ENCODE data around the gene MANSC4. TPM values are rescaled to one million over a fixed set of nuclear protein-coding genes. Genes with fewer than 3 reads are reported as not detected.

The MANSC4 gene
- total and polyA plus RNA-seq, 11 donors: not detected

DNA sequence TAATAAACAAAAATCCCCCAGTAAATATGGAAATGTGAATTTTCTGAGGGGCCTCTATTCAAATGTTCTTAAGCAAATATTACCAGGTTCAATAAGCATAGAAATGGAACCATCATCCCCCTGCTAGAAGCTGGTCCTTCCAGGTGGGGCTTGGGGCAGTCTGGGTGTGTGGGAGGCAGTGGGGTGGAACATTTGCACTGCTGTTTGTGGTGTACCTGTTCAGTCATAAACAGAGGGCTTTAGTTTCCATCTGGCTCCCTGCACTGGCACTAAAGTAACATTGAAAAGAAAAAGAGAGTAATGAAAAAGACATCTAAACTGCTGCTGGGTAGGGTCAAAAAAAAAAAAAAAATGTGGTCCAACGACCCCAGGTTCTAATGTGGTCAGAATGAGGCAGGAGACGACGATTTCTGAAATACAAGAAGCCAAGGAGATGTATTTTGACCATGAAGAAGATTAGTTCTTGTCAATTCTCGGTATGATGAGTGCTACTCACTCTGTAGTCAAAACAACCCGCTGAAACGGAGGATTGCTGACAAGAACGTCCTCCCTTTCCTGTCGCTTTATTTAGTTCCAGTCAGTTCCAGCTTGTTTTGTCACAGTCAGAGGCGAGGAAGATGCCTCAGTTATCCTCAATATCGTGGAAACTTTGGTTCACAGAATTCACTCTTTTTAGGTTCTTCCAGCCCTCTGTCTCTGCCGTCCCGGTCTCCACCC, 44.2 kb upstream of the MANSC4 start:
- WGBS, 4 donors: 39 to 56% (median 45%) methylated on average over 12 of the region's 12 CpGs
- H3K4me3 ChIP-seq: no peak overlapping the region
- H3K27ac ChIP-seq: no peak overlapping the region
- intact Hi-C loops (cut with DNase I): loop anchor here in 9 of 10 donors (5.0 to 10.0 kb wide), 5 partner anchors 79 to 121 kb away; no protein-coding TSS in a partner anchor
- H3K9me3 ChIP-seq: no peaks in the 10 kb centered on the region
- H3K27me3 ChIP-seq: peaks cover 0 to 4% (median 0%) of the 10 kb centered on the region in 9 donors
- H3K36me3 ChIP-seq: no peaks in the 10 kb centered on the region
- H3K4me1 ChIP-seq: peaks cover 0 to 16% (median 0%) of the 10 kb centered on the region in 12 donors
- ATAC-seq (no peak), DNase-seq (no peak)
- no peak for TF ChIP-seq POLR2A (IDR thresholded peaks at IDR 0.05)
- TF ChIP-seq, protein P1, sequence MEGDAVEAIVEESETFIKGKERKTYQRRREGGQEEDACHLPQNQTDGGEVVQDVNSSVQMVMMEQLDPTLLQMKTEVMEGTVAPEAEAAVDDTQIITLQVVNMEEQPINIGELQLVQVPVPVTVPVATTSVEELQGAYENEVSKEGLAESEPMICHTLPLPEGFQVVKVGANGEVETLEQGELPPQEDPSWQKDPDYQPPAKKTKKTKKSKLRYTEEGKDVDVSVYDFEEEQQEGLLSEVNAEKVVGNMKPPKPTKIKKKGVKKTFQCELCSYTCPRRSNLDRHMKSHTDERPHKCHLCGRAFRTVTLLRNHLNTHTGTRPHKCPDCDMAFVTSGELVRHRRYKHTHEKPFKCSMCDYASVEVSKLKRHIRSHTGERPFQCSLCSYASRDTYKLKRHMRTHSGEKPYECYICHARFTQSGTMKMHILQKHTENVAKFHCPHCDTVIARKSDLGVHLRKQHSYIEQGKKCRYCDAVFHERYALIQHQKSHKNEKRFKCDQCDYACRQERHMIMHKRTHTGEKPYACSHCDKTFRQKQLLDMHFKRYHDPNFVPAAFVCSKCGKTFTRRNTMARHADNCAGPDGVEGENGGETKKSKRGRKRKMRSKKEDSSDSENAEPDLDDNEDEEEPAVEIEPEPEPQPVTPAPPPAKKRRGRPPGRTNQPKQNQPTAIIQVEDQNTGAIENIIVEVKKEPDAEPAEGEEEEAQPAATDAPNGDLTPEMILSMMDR (IDR thresholded peaks at IDR 0.05): no peak

DNA sequence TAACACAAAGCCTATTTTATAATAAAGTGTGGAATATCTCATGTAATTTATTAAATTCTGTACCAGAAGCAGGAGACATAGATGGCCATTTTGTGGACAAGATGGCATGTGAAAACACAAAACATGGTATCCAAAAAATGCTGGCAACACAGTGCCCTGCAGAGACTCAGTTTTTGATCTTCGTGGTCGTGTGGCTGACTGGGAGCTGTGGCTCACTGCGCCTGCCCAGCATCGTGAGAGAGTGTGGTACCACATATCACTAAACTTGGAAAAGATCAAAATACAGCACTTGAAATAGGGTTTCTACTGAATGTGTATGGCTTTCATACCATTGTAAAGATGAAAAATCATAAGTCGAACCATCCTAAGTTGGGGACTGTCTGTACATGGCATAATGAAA, 43.0 kb upstream of the MANSC4 start:
- TF ChIP-seq POLR2A (IDR thresholded peaks at IDR 0.05): no peak
- TF ChIP-seq, protein P1 (IDR thresholded peaks at IDR 0.05): no peak
- Histone ChIP-seq H3K27ac (no peak overlapping the region), H3K4me3 (no peak overlapping the region), H3K27me3 (peaks cover 0 to 4% (median 0%) of the 10 kb centered on the region in 9 donors), H3K36me3 (no peaks in the 10 kb centered on the region), H3K4me1 (peaks cover 0 to 16% (median 0%) of the 10 kb centered on the region in 12 donors), H3K9me3 (no peaks in the 10 kb centered on the region)
- ATAC-seq (no peak), DNase-seq (no peak)
- 93 to 97% (median 96%) methylated on average over 5 of the region's 5 CpGs for WGBS, 4 donors
- intact Hi-C loops (cut with DNase I): loop anchor here in 9 of 10 donors (5.0 to 10.0 kb wide), 5 partner anchors 78 to 122 kb away; no protein-coding TSS in a partner anchor

DNA sequence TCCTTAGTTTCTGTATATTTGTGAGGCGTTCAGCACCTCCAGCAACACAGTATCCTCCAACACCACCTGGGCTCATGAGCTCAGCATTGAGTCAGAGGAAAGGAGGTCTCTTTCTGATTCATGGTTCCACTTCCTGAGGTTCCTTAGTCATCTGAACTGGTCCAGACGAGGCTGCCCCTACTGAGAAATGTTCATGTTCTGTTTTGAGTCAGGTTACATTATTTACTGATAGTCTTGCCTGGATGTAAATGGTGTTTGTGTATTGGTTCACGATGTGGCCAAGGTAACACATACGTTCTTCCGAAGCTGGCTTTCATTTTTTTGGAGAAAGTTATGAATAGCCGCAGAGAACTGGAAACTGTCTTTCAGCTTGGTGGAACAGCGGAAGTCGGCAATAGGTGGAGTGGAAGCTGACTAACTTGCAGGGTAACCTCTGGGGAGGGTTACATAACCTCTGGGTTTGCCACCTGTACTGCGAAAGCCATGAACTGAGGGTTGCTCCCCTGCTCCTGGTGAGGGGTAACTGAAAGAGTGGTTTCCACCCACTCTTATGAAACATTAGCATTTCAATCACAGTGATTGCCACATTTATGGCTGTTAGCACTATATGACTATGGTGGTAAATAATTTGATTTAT, 42.2 kb upstream of the MANSC4 start:
- 85 to 90% (median 89%) methylated on average over 9 of the region's 9 CpGs for WGBS, 4 donors
- H3K27ac ChIP-seq: no peak overlapping the region
- H3K36me3 ChIP-seq: no peaks in the 10 kb centered on the region
- no peak for TF ChIP-seq POLR2A (IDR thresholded peaks at IDR 0.05)
- TF ChIP-seq, protein P1 (IDR thresholded peaks at IDR 0.05): no peak
- DNase-seq: no peak
- H3K27me3 ChIP-seq: peaks cover 0 to 4% (median 0%) of the 10 kb centered on the region in 9 donors
- H3K4me3 ChIP-seq: no peak overlapping the region
- intact Hi-C loops (cut with DNase I): loop anchor here in 9 of 10 donors (5.0 to 10.0 kb wide), 5 partner anchors 77 to 123 kb away; no protein-coding TSS in a partner anchor
- H3K9me3 ChIP-seq: no peaks in the 10 kb centered on the region
- no peak for ATAC-seq
- H3K4me1 ChIP-seq: peaks cover 0 to 16% (median 0%) of the 10 kb centered on the region in 12 donors

All from heart left ventricle (tissue), 16 donors.